Measurements from ENCODE around the gene TANC1.

TANC1 gene

GRCh38 chr2:159051661-159052060, 83.2 kb downstream of the TANC1 start:
- no peaks in the 10 kb centered on the region for H3K9me3 Mint-ChIP-seq
- no peak for TF ChIP-seq CTCF (IDR thresholded peaks at IDR 0.05; ENCODE audit: unreplicated experiment in 3 of 3)
- H3K4me1 Mint-ChIP-seq = peaks cover 82% of the 10 kb centered on the region
- peaks cover 20% of the 10 kb centered on the region for H3K36me3 Mint-ChIP-seq (ENCODE audit: low read depth)
- peak overlapping the region in 2 of 3 experiments; percentile 21 to 40 for H3K4me3 Mint-ChIP-seq
- H3K27me3 Mint-ChIP-seq (ENCODE audit: low read depth) = no peaks in the 10 kb centered on the region
- peak overlapping the region; percentile 87 to 90 (median 89) for H3K27ac Mint-ChIP-seq

- Mint-ChIP-seq H3K27me3 (ENCODE audit: low read depth) (no peaks in the 10 kb centered on the region), H3K9me3 (no peaks in the 10 kb centered on the region), H3K36me3 (ENCODE audit: low read depth) (peaks cover 16% of the 10 kb centered on the region), H3K27ac (peak overlapping the region; percentile 87 to 90 (median 89)), H3K4me1 (peaks cover 80% of the 10 kb centered on the region), H3K4me3 (no peak overlapping the region)
- TF ChIP-seq CTCF (IDR thresholded peaks at IDR 0.05; ENCODE audit: unreplicated experiment in 3 of 3) = no peak
Observed at GRCh38 chr2:159052157-159052601, 83.7 kb downstream of the TANC1 start.

- Mint-ChIP-seq H3K36me3 (ENCODE audit: low read depth) (peaks cover 10% of the 10 kb centered on the region), H3K9me3 (no peaks in the 10 kb centered on the region), H3K4me3 (no peak overlapping the region), H3K27me3 (ENCODE audit: low read depth) (no peaks in the 10 kb centered on the region), H3K4me1 (peaks cover 78% of the 10 kb centered on the region), H3K27ac (peak overlapping the region; percentile 1 to 89 (median 68))
- TF ChIP-seq CTCF (IDR thresholded peaks at IDR 0.05; ENCODE audit: unreplicated experiment in 3 of 3) = no peak
Observed at GRCh38 chr2:159053161-159054031, 85.0 kb downstream of the TANC1 start.

- Mint-ChIP-seq H3K9me3 (no peaks in the 10 kb centered on the region), H3K36me3 (ENCODE audit: low read depth) (peaks cover 8% of the 10 kb centered on the region), H3K27me3 (ENCODE audit: low read depth) (no peaks in the 10 kb centered on the region), H3K4me3 (no peak overlapping the region), H3K27ac (peak overlapping the region in 2 of 3 experiments; percentile 68 to 89), H3K4me1 (peaks cover 76% of the 10 kb centered on the region)
- no peak for TF ChIP-seq CTCF (IDR thresholded peaks at IDR 0.05; ENCODE audit: unreplicated experiment in 3 of 3)
Observed at GRCh38 chr2:159054032-159054334, 85.5 kb downstream of the TANC1 start.

- H3K27me3 Mint-ChIP-seq (ENCODE audit: low read depth) = no peaks in the 10 kb centered on the region
- peaks cover 73% of the 10 kb centered on the region for H3K4me1 Mint-ChIP-seq
- peak overlapping the region in 1 of 3 experiments; percentile 2 for H3K27ac Mint-ChIP-seq
- no peak for TF ChIP-seq CTCF (IDR thresholded peaks at IDR 0.05; ENCODE audit: unreplicated experiment in 3 of 3)
- no peak overlapping the region for H3K4me3 Mint-ChIP-seq
- no peaks in the 10 kb centered on the region for H3K9me3 Mint-ChIP-seq
- H3K36me3 Mint-ChIP-seq (ENCODE audit: low read depth) = no peaks in the 10 kb centered on the region
Observed at GRCh38 chr2:159054985-159055384, 86.5 kb downstream of the TANC1 start.

GRCh38 chr2:159060518-159060917, 92.1 kb downstream of the TANC1 start:
- Mint-ChIP-seq H3K4me3 (no peak overlapping the region), H3K4me1 (peaks cover 48% of the 10 kb centered on the region), H3K27me3 (ENCODE audit: low read depth) (no peaks in the 10 kb centered on the region), H3K36me3 (ENCODE audit: low read depth) (peaks cover 4% of the 10 kb centered on the region), H3K27ac (peak overlapping the region; percentile 16 to 63 (median 20)), H3K9me3 (no peaks in the 10 kb centered on the region)
- TF ChIP-seq CTCF (IDR thresholded peaks at IDR 0.05; ENCODE audit: unreplicated experiment in 3 of 3) = no peak
